ENCODE measurements around the gene CDRT4.
A peak's percentile ranks its signal among the peaks of the same experiment; 100 is the strongest.

CDRT4 gene

DNA sequence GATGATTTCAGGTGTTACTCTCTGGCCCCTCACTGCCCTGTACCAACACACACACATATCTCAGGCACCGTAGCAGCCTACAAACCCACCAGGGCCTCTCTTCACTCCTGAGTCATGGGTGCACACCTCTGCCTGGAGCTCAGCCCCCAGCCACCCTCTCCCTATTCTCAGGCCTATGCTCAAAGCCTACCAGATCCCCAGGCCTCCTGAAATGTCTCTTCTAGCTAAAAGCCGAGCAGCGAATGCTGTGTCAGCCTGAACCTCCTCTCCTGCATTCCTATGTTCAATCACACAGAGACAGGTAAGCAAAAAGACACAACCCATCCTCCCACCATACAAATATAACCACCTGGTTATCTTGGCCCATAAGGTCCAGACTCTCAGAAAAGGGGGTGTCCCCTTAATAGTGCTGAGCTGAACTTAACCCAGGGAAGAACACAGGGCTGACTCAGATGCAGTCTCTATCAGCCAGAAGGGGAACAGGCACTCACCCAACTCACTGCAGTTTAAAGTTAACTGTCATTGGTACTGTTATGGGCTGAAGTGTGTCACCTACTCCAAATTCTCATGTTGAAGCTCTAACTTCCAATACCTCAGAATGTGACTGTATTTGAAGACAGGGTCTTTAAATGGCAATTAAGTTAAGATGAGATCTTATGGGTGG, 64.0 kb downstream of the CDRT4 start:
- H3K27ac ChIP-seq, result no peak overlapping the region
- no peak for DNase-seq (ENCODE audit: low read depth, low spot score)

DNA sequence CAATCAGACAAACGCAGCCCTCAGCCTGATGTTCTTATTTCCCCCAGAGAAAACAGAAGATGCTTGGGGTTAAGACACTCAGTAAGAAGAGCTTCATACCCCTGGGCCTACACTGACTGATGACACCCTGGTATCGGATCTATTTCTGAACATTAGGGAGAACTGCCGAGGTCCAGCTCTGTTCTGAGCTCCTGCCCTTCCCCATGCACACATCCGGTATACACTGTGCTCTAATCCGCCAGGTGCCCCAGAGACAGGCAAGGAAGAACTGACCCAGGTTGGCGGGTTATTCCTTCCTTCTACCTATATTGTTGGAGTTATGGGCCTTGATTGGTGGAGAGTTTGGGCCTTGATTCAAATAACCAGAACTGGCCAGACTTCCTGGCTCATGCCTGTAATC, 68.0 kb downstream of the CDRT4 start:
- no peak for DNase-seq (ENCODE audit: low read depth, low spot score)
- no peak overlapping the region for H3K27ac ChIP-seq

GRCh38 chr17:15398736-15399331, 68.6 kb downstream of the CDRT4 start:
- DNase-seq (ENCODE audit: low read depth, low spot score), result no peak
- no peak overlapping the region for H3K27ac ChIP-seq

DNA sequence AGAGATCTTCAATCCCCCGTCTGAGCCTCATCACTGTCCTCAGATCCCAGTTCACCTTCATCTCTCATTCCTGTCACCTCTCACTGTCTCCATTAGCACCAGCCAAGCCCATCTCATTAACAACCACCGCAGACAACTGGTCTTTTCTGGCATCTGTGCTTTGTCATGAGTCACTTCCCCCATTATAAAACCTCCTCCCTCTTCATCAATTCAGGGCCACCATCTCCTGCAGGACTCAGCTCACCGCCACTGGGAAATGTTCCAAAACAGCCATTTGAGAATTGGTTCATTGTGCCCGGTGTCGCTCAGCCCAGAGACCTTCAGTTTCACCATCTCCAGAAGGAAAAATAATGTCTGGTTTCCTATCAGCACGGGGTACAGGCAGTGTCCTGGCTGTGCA, 69.1 kb downstream of the CDRT4 start:
- no peak for DNase-seq (ENCODE audit: low read depth, low spot score)
- H3K27ac ChIP-seq, result no peak overlapping the region

GRCh38 chr17:15397620-15398019, 69.8 kb downstream of the CDRT4 start:
- DNase-seq (ENCODE audit: low read depth, low spot score), result no peak

DNA sequence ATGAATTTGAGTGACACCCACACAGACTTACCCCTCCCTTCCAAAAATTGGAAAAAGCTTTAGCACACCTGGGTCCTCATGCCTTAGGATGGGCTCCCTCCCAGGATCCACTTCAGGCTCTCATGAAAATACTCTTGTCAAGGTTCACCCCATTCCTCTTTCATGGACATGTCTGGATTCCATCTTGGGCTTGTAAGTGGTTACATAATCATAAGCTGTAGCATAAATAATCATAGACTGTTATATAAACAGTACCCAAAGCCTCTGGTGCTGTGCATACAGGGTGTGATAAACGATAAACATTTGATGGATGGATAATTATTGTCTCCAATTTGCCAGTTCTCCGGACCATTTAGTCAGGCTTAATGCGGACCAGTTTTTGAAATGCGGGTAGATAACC, 72.3 kb downstream of the CDRT4 start:
- H3K27ac ChIP-seq, result no peak overlapping the region
- no peak for DNase-seq (ENCODE audit: low read depth, low spot score)

More at GRCh38 chr17:15397620-15398019, 69.8 kb downstream of the CDRT4 start:
- H3K27ac ChIP-seq, result no peak overlapping the region

GRCh38 chr17:15393414-15393813, 74.0 kb downstream of the CDRT4 start:
- no peak for DNase-seq (ENCODE audit: low read depth, low spot score)
- peak overlapping the region; percentile 1 for H3K27ac ChIP-seq

DNA sequence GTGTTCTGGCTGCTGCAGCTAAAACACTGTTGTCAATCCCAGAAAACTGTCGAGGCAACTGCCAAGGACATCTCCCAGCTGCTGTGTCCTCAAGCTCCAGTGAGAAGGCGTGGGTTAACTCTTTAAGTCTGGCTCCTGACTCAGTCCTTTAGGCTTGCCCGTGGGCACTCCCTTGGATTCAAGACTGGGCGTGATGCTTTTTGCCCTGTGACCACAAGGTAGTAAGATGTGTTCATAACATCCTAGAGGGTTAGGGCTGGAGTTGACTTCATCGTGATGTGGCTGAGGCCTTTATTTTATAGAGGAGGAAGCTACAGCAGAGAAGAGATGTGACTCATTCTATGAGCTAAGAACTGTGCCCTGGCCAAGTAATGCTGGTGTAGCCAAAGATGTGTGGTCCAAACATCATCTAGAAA, 75.1 kb downstream of the CDRT4 start:
- H3K27ac ChIP-seq, result peak overlapping the region; percentile 16

GRCh38 chr17:15388356-15389041, 78.9 kb downstream of the CDRT4 start:
- DNase-seq (ENCODE audit: low read depth, low spot score), result no peak
- no peak overlapping the region for H3K27ac ChIP-seq

More for the DNA sequence above, 75.1 kb downstream of the CDRT4 start:
- peak; percentile 92 for DNase-seq (ENCODE audit: low read depth, low spot score)

- H3K27ac ChIP-seq, result no peak overlapping the region
- DNase-seq (ENCODE audit: low read depth, low spot score), result no peak
Observed at GRCh38 chr17:15386083-15386482, 81.3 kb downstream of the CDRT4 start.
